A673 (cell line): ENCODE measurements around the gene SDC1. TPM values are rescaled to one million over a fixed set of nuclear protein-coding genes. Genes with fewer than 3 reads are reported as not detected.
A peak's percentile ranks its signal among the peaks of the same experiment; 100 is the strongest.

Experiments
- BruUV-seq: library from RNA; stranded (reverse); fragments of 400-500 nt; replicated peaks from 2 replicates; lab custom pipeline; 2021; lab: Mats Ljungman, UMichigan
- CTCF ChIA-PET: fragments of 300-600 bp; sonication (Branson Sonifier 250); formaldehyde crosslinking; loops from one replicate; lab custom pipeline; 2022; ENCODE audit warnings: antibody characterized with exemption; lab: Charles Lee
- POLR2A ChIA-PET: fragments of 300-600 bp; sonication (Branson Sonifier 250); formaldehyde crosslinking; loops from one replicate; lab custom pipeline; 2022; ENCODE audit warnings: antibody characterized with exemption; ENCODE audit not compliant: low non-redundant PET; lab: Charles Lee
- DNase-seq: peaks from one replicate; pipeline ENCODE4 v3.0.0-alpha.2; 2015; ENCODE audit warnings: low spot score
- H3K27ac ChIP-seq: fragments of 200-600 bp; sonication (generic); 2 replicates; pipeline ENCODE4 v1.5.1; 2016; ENCODE audit warnings: mixed run types, low read depth, mild to moderate bottlenecking, mixed read lengths, antibody characterized with exemption, low read length; ENCODE audit not compliant: poor library complexity, severe bottlenecking
- H3K27me3 ChIP-seq: fragments of 200-600 bp; sonication (generic); replicated peaks from 2 replicates; pipeline ENCODE4 v1.6.1; 2017; ENCODE audit warnings: mixed run types, low read depth, mild to moderate bottlenecking, mixed read lengths, antibody characterized with exemption, low read length; ENCODE audit not compliant: insufficient read depth, poor library complexity
- H3K36me3 ChIP-seq: fragments of 200-600 bp; sonication (generic); 2 replicates; pipeline ENCODE4 v1.6.1; 2016; ENCODE audit warnings: mixed run types, mild to moderate bottlenecking, mixed read lengths, antibody characterized with exemption, low read length; ENCODE audit not compliant: insufficient read depth, poor library complexity, severe bottlenecking
- H3K4me1 ChIP-seq: fragments of 200-600 bp; sonication (generic); 2 replicates; pipeline ENCODE4 v1.6.1; 2017; ENCODE audit warnings: mixed run types, mild to moderate bottlenecking, mixed read lengths, antibody characterized with exemption, low read length; ENCODE audit not compliant: insufficient read depth, poor library complexity, severe bottlenecking
- H3K4me3 ChIP-seq: fragments of 200-600 bp; sonication (generic); 2 replicates; pipeline ENCODE4 v1.5.1; 2016; ENCODE audit warnings: low read depth, mixed run types, mild to moderate bottlenecking, mixed read lengths, low read length; ENCODE audit not compliant: poor library complexity, severe bottlenecking
- H3K9me3 ChIP-seq: fragments of 200-600 bp; sonication (generic); 2 replicates; pipeline ENCODE4 v1.6.1; 2016; ENCODE audit warnings: mixed run types, low read depth, mild to moderate bottlenecking, mixed read lengths, antibody characterized with exemption, low read length; ENCODE audit not compliant: poor library complexity, severe bottlenecking
- EZH2 ChIP-seq: fragments of 200-600 bp; sonication (generic); IDR thresholded peaks from 2 replicates; pipeline ENCODE4 v1.6.1; 2017; ENCODE audit warnings: borderline replicate concordance, low read depth, mild to moderate bottlenecking, mixed read lengths, antibody characterized with exemption, low read length; ENCODE audit not compliant: poor library complexity, severe bottlenecking
- intact Hi-C: fragments of 100-400 bp; cut with micrococcal nuclease; formaldehyde crosslinking; loops from one replicate; pipeline ENCODE4 v1.10.0; 2022; ENCODE audit not compliant: unreplicated experiment
- total RNA-seq: library from RNA; stranded (reverse); gene quantifications from 2 replicates; pipeline ENCODE4 v1.2.3, GENCODE V29; 2021
- TF ChIP-seq, protein P1 (sequence below): fragments of 300-800, 200-600 bp; sonication (generic); conservative IDR thresholded peaks from 2 replicates; pipeline ENCODE4 v1.5.1; 2017; ENCODE audit warnings: low read depth, mild to moderate bottlenecking, antibody characterized with exemption, low read length, moderate library complexity, mixed read lengths

SDC1 gene
- total RNA-seq, 1 experiment from 2014 or later, result 1.4 TPM

DNA sequence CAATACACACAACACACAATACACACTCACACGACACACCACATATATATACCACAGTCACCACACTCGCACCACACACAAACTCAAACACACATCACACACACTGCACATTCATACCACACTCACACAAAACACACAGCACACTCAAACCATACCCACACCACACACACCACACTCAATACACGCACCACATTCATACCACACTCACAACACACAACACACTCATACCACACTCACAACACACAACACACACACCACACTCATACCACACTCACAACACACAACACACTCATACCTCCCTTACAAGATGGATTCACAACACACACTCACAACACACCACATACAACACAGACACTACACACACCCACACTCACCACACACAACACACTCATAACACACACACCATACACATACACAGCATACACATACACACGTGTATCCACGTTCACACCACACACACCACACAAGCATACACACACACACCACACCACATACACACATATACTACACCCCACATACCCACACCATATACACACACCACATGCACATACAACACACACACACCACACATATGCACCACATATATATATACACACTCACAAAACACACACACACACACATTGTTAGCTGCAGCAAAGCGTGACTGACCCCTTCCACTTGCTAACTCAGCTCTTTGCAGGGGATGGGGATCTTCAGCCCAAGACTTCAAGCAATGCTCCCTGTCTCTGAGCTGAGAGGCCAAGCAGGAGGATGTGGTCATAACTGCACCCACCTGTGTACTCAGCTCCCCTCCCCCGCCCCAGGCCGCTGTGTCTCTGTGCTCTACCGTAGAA lies 59.0 kb downstream of the SDC1 start:
- POLR2A ChIA-PET, result no interaction called here
- peaks cover 5% of the 10 kb centered on the region for H3K27me3 ChIP-seq
- H3K4me3 ChIP-seq, result no peak overlapping the region
- TF ChIP-seq, protein P1, sequence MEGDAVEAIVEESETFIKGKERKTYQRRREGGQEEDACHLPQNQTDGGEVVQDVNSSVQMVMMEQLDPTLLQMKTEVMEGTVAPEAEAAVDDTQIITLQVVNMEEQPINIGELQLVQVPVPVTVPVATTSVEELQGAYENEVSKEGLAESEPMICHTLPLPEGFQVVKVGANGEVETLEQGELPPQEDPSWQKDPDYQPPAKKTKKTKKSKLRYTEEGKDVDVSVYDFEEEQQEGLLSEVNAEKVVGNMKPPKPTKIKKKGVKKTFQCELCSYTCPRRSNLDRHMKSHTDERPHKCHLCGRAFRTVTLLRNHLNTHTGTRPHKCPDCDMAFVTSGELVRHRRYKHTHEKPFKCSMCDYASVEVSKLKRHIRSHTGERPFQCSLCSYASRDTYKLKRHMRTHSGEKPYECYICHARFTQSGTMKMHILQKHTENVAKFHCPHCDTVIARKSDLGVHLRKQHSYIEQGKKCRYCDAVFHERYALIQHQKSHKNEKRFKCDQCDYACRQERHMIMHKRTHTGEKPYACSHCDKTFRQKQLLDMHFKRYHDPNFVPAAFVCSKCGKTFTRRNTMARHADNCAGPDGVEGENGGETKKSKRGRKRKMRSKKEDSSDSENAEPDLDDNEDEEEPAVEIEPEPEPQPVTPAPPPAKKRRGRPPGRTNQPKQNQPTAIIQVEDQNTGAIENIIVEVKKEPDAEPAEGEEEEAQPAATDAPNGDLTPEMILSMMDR, result no peak
- TF ChIP-seq EZH2, result no peak
- intact Hi-C loops, result no loop called here
- H3K9me3 ChIP-seq, result no peaks in the 10 kb centered on the region
- DNase-seq, result no peak
- H3K4me1 ChIP-seq, result no peaks in the 10 kb centered on the region
- no TSS peak for BruUV-seq
- CTCF ChIA-PET, result no interaction called here
- H3K27ac ChIP-seq, result no peak overlapping the region
- H3K36me3 ChIP-seq, result no peaks in the 10 kb centered on the region

DNA sequence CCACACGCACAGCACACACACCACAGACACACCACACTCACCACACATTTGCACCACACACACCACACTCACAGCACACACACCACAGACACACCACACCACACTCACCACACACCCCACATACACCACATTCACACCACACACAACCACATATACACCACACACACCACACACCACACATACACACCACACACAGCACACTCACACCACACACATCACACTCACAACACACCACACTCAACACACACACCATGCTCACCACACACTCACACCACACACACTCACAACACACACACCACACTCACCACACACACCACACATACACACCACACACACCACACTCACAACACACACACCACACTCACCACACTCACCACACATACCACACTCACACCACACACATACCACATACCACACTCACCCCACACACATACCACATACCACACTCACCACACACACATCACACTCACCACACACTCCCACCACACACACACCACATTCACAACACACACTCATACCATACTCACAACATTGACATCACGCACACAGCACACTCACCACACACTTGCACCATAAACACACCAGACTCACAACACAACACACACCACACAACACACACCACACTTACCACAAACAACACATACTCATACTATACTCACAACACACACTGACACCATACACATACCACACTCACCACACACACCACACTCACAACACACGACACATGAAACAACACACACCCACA lies 60.0 kb downstream of the SDC1 start:
- POLR2A ChIA-PET, result no interaction called here
- BruUV-seq, result no TSS peak

DNA sequence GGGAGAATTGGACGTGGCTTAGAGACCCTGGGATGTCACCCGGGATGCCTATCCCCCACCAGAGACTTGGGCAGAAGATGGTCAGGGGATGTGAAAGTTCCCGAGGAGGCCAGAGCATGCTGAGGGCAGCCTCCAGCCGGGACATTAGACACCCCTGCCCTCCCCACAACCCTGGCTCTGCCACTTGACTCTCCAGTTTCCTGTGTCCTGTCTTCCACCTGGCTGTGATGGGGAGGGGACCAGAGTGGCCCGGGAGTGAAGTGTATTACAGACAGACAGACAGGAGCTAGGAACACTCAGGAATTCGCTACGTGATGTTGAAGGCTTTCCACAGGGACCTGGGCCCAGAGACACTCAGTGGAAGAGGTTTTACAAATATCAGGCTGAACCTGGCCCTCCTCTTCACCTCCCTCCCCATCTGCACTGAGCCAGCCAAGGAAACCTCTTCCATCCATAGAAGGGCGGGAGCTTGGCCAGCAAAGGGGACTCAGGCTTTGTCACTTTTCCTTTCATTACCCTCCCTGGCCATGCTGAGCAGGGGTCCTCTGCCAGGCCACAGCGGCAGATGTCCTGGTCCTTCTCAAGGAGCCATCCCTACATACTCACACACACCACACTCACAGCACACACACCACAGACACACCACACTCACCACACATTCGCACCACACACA lies 60.7 kb downstream of the SDC1 start:
- no peak for TF ChIP-seq EZH2
- TF ChIP-seq, protein P1, result no peak
- Histone ChIP-seq H3K4me3 (no peak overlapping the region), H3K36me3 (no peaks in the 10 kb centered on the region), H3K9me3 (no peaks in the 10 kb centered on the region), H3K4me1 (no peaks in the 10 kb centered on the region), H3K27ac (no peak overlapping the region), H3K27me3 (peaks cover 13% of the 10 kb centered on the region)
- intact Hi-C loops, result no loop called here
- POLR2A ChIA-PET, result no interaction called here
- CTCF ChIA-PET, result no interaction called here
- no TSS peak for BruUV-seq
- peak; percentile 32 for DNase-seq

More for the DNA sequence above, 60.0 kb downstream of the SDC1 start:
- DNase-seq, result no peak
- H3K36me3 ChIP-seq, result no peaks in the 10 kb centered on the region
- intact Hi-C loops, result no loop called here
- no peaks in the 10 kb centered on the region for H3K4me1 ChIP-seq
- CTCF ChIA-PET, result no interaction called here
- H3K27ac ChIP-seq, result no peak overlapping the region
- H3K4me3 ChIP-seq, result no peak overlapping the region
- TF ChIP-seq EZH2, result no peak
- TF ChIP-seq, protein P1, result no peak
- H3K9me3 ChIP-seq, result no peaks in the 10 kb centered on the region
- H3K27me3 ChIP-seq, result peaks cover 12% of the 10 kb centered on the region
